ENCODE results near the gene SDK2. TPM values are rescaled to one million over a fixed set of nuclear protein-coding genes. Genes with fewer than 3 reads are reported as not detected.

The SDK2 gene
- total RNA-seq, 3 donors from 2014 or later (not counting 1 experiment from before 2014, with no cell fraction given) = 0.41 to 0.90 (median 0.49) TPM

DNA sequence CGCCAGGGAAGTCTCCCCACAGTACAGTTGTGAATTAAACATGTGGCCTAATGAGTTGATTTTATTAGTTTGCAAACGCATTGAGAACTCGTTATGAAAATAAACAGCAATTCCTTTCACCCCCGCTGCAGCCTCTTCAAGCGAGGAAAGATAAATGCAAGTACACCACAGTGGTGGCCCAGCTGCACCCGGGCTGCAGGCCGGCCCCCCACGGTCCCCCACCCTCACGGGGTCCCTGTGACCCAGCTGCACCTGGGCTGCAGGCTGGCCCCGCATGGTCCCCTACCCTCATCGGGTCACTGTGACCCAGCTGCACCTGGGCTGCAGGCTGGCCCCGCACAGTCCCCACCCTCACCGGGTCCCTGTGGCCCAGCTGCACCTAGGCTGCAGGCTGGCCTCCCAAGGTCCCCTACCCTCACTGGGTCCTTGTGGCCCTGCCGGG lies 32.2 kb downstream of the SDK2 start:
- H3K4me1 ChIP-seq (ENCODE audit: control insufficient read depth, insufficient read depth, low read length) = no peaks in the 10 kb centered on the region
- ATAC-seq = no peak
- Mint-ChIP-seq H3K4me3 (no peak overlapping the region), H3K27ac (no peak overlapping the region), H3K36me3 (no peaks in the 10 kb centered on the region), H3K27me3 (ENCODE audit: low read depth in 2 of 2) (peaks cover 17% of the 10 kb centered on the region in 2 donors), H3K9me3 (no peaks in the 10 kb centered on the region), H3K4me1 (no peaks in the 10 kb centered on the region)
- 79% methylated on average over 14 of the region's 14 CpGs for WGBS (ENCODE audit: insufficient coverage)
- intact Hi-C loops (cut with micrococcal nuclease) = no loop called here
- H3K27ac ChIP-seq (ENCODE audit: low read length) = no peak overlapping the region
- H3K36me3 ChIP-seq (ENCODE audit: control insufficient read depth, insufficient read depth, low read length) = no peaks in the 10 kb centered on the region
- TF ChIP-seq CTCF (IDR thresholded peaks at IDR 0.05) = no peak
- H3K9me3 ChIP-seq (ENCODE audit: control insufficient read depth, insufficient read depth, low read length) = no peaks in the 10 kb centered on the region
- no peaks in the 10 kb centered on the region for H3K27me3 ChIP-seq (ENCODE audit: control insufficient read depth, insufficient read depth, low read length)
- no peak for DNase-seq
- no peak overlapping the region for H3K4me3 ChIP-seq (ENCODE audit: low read length)

GRCh38 chr17:73611630-73612029 lies 32.6 kb downstream of the SDK2 start:
- TF ChIP-seq CTCF (IDR thresholded peaks at IDR 0.05) = no peak
- intact Hi-C loops (cut with micrococcal nuclease) = no loop called here
- H3K4me3 Mint-ChIP-seq = no peak overlapping the region
- Histone ChIP-seq H3K27ac (ENCODE audit: low read length) (no peak overlapping the region), H3K27me3 (ENCODE audit: control insufficient read depth, insufficient read depth, low read length) (no peaks in the 10 kb centered on the region), H3K9me3 (ENCODE audit: control insufficient read depth, insufficient read depth, low read length) (no peaks in the 10 kb centered on the region), H3K36me3 (ENCODE audit: control insufficient read depth, insufficient read depth, low read length) (no peaks in the 10 kb centered on the region), H3K4me3 (ENCODE audit: low read length) (no peak overlapping the region), H3K4me1 (ENCODE audit: control insufficient read depth, insufficient read depth, low read length) (no peaks in the 10 kb centered on the region)
- no peaks in the 10 kb centered on the region for H3K4me1 Mint-ChIP-seq
- H3K27ac Mint-ChIP-seq = no peak overlapping the region
- no peaks in the 10 kb centered on the region for H3K9me3 Mint-ChIP-seq
- ATAC-seq (no peak), DNase-seq (no peak)
- peaks cover 14 to 15% of the 10 kb centered on the region in 2 donors for H3K27me3 Mint-ChIP-seq (ENCODE audit: low read depth in 2 of 2)
- WGBS (ENCODE audit: insufficient coverage) = 89% methylated on average over 7 of the region's 7 CpGs
- H3K36me3 Mint-ChIP-seq = no peaks in the 10 kb centered on the region

DNA sequence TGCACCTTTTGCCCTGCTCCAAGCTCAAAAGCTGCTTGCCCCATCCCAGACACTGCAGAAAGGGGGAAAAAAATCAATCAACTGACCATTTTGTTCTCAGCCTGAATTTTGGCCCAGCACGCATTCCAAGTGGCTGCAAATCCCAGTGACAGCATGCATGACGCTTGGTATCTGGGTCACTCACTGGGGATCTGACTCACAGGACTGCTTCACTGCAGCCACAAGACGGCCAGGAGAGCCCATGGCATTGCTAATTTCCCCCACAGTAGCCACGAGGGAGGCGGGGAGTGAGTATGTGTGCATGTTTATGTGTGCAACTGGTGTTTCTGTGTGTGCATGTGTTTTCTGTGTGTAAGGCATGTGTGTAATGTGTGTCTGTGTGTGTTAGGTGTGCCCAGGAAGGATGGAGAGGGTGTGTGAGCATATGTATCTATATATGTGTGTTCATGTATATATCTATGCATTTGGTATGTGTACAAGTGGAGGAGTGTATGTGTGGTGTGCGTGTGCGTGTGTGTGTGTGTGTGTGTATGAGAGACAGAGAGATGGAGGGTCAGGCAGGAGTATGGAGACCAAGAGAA lies 33.8 kb downstream of the SDK2 start:
- Mint-ChIP-seq H3K27ac (no peak overlapping the region), H3K36me3 (no peaks in the 10 kb centered on the region), H3K4me3 (no peak overlapping the region), H3K9me3 (no peaks in the 10 kb centered on the region), H3K27me3 (ENCODE audit: low read depth in 2 of 2) (peaks cover 5 to 9% of the 10 kb centered on the region in 2 donors), H3K4me1 (no peaks in the 10 kb centered on the region)
- DNase-seq = no peak
- Histone ChIP-seq H3K27me3 (ENCODE audit: control insufficient read depth, insufficient read depth, low read length) (no peaks in the 10 kb centered on the region), H3K9me3 (ENCODE audit: control insufficient read depth, insufficient read depth, low read length) (no peaks in the 10 kb centered on the region), H3K4me3 (ENCODE audit: low read length) (no peak overlapping the region), H3K27ac (ENCODE audit: low read length) (no peak overlapping the region), H3K4me1 (ENCODE audit: control insufficient read depth, insufficient read depth, low read length) (no peaks in the 10 kb centered on the region), H3K36me3 (ENCODE audit: control insufficient read depth, insufficient read depth, low read length) (no peaks in the 10 kb centered on the region)
- no peak for TF ChIP-seq CTCF (IDR thresholded peaks at IDR 0.05)
- WGBS (ENCODE audit: insufficient coverage) = 77% methylated on average over 7 of the region's 7 CpGs
- intact Hi-C loops (cut with micrococcal nuclease) = no loop called here
- no peak for ATAC-seq

GRCh38 chr17:73609758-73610157 lies 34.5 kb downstream of the SDK2 start:
- peaks cover 0 to 1% of the 10 kb centered on the region in 2 donors for H3K4me1 Mint-ChIP-seq
- H3K4me3 ChIP-seq (ENCODE audit: low read length) = no peak overlapping the region
- intact Hi-C loops (cut with micrococcal nuclease) = no loop called here
- no peak overlapping the region for H3K27ac ChIP-seq (ENCODE audit: low read length)
- DNase-seq (no peak), ATAC-seq (no peak)
- H3K27me3 ChIP-seq (ENCODE audit: control insufficient read depth, insufficient read depth, low read length) = no peaks in the 10 kb centered on the region
- H3K27me3 Mint-ChIP-seq (ENCODE audit: low read depth in 2 of 2) = peaks cover 8 to 9% of the 10 kb centered on the region in 2 donors
- no peak overlapping the region for H3K27ac Mint-ChIP-seq
- H3K4me1 ChIP-seq (ENCODE audit: control insufficient read depth, insufficient read depth, low read length) = no peaks in the 10 kb centered on the region
- no peaks in the 10 kb centered on the region for H3K9me3 ChIP-seq (ENCODE audit: control insufficient read depth, insufficient read depth, low read length)
- no peaks in the 10 kb centered on the region for H3K9me3 Mint-ChIP-seq
- H3K36me3 Mint-ChIP-seq = no peaks in the 10 kb centered on the region
- 75% methylated on average over 7 of the region's 7 CpGs for WGBS (ENCODE audit: insufficient coverage)
- no peaks in the 10 kb centered on the region for H3K36me3 ChIP-seq (ENCODE audit: control insufficient read depth, insufficient read depth, low read length)
- no peak overlapping the region for H3K4me3 Mint-ChIP-seq
- TF ChIP-seq CTCF (IDR thresholded peaks at IDR 0.05) = no peak
